ENCODE data around the gene VWF. TPM values are rescaled to one million over a fixed set of nuclear protein-coding genes. Genes with fewer than 3 reads are reported as not detected.

Gene VWF
- total and polyA plus RNA-seq, 9 donors = 37.9 to 278 (median 107) TPM

DNA sequence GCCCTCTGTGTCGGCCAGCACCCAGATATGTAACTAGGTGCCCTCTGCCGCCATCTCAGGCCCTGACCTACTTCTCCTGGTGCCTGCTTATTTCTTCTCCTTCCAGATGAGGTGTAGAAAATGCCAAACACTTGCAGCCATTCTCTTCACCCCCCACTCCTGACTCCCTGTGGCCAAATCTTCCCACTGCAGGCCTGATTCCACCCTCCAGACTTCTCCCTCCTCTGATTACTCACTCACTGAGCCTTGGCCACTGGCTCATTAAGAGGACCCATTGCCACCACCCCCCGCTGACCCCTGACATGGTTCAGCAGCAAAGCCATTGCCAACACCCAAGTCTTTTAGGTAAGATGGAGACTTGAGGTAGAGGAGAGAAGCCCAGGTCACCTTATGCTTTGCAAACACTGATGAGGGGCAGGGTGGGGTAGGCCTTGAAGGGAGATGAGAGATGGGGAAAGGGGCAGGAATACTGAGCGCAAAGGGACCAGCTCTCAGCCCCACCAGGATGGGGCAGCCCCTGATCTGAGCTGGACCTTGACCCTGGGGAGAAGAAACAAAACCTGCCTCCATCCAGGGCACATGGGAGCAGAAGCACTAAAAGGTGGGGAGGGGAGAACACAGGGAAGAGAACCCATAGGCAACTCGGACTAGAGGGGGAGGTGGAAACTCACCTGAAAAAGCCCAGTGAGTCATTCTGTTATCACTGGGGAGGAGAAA lies 154.3 kb downstream of the VWF start:
- no peak for TF ChIP-seq CTCF (IDR thresholded peaks at IDR 0.05)
- no peak for TF ChIP-seq EP300 (IDR thresholded peaks at IDR 0.05)
- TF ChIP-seq POLR2A (IDR thresholded peaks at IDR 0.05) = no peak
- no peaks in the 10 kb centered on the region for H3K27me3 ChIP-seq
- no peaks in the 10 kb centered on the region for H3K36me3 ChIP-seq
- no peak overlapping the region for H3K27ac ChIP-seq
- H3K4me3 ChIP-seq = no peak overlapping the region
- intact Hi-C loops (cut with DNase I) = no loop called here
- no peaks in the 10 kb centered on the region for H3K9me3 ChIP-seq
- no peaks in the 10 kb centered on the region for H3K4me1 ChIP-seq (ENCODE audit: insufficient read depth)
- DNase-seq = no peak
- 89 to 91% (median 89%) methylated on average over 5 of the region's 5 CpGs for whole genome bisulfite sequencing, 3 donors

- no peaks in the 10 kb centered on the region for H3K27me3 ChIP-seq
- no peak overlapping the region for H3K4me3 ChIP-seq
- WGBS, 3 donors = 70 to 74% (median 71%) methylated on average over 15 to 17 of the region's 17 CpGs
- H3K9me3 ChIP-seq = no peaks in the 10 kb centered on the region
- intact Hi-C loops (cut with DNase I) = no loop called here
- H3K4me1 ChIP-seq (ENCODE audit: insufficient read depth) = no peaks in the 10 kb centered on the region
- no peaks in the 10 kb centered on the region for H3K36me3 ChIP-seq
- TF ChIP-seq POLR2A (IDR thresholded peaks at IDR 0.05) = no peak
- no peak for TF ChIP-seq EP300 (IDR thresholded peaks at IDR 0.05)
- TF ChIP-seq CTCF (IDR thresholded peaks at IDR 0.05) = no peak
- no peak for DNase-seq
- H3K27ac ChIP-seq = no peak overlapping the region
Measured at GRCh38 chr12:5969156-5969973, 155.1 kb downstream of the VWF start.

DNA sequence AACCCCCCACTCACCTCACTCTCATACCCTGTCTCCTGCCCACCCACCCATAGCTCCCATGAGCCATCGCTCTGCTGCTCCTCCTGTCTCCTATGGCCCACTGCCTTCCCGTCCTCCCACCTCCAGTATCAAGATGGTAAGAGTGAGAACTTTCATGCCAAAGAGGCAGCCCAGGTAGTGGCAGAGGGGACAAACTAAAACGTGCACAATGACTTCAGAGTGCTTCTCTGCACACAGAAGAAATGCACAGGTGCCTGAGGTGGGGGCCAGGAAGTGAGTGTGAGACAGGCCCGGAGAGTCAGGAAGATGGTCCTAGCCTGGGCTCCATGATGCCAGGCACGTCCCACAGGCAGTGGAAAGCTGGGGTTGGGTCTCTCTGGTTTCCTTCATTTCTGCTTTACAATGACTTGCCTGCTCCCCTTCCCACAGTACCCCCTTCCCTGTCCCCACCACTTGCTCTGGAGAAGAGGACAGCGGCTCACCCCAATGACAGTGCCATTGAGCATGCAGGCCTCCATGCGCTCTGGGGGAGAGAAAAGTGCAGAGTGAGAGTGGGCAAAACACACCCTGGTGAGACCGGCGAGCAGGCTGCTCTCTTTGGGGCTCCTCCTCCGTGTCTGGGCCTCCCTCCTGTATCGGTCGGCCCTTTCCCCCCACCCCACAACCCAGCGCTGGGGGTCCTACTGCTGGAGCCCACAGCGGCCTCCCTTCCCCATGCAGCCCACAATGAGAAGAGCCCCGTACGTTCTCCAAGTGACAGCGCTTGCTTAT lies 156.6 kb downstream of the VWF start:
- intact Hi-C loops (cut with DNase I) = no loop called here

More for the DNA sequence above, 156.6 kb downstream of the VWF start:
- H3K27ac ChIP-seq = no peak overlapping the region
- no peaks in the 10 kb centered on the region for H3K9me3 ChIP-seq
- TF ChIP-seq EP300 (IDR thresholded peaks at IDR 0.05) (no peak), CTCF (IDR thresholded peaks at IDR 0.05) (no peak), POLR2A (IDR thresholded peaks at IDR 0.05) (no peak)
- WGBS, 3 donors = 82 to 84% (median 83%) methylated on average over 17 of the region's 17 CpGs
- H3K4me1 ChIP-seq (ENCODE audit: insufficient read depth) = no peaks in the 10 kb centered on the region
- no peak for DNase-seq
- H3K4me3 ChIP-seq = no peak overlapping the region
- no peaks in the 10 kb centered on the region for H3K27me3 ChIP-seq
- H3K36me3 ChIP-seq = no peaks in the 10 kb centered on the region
